A204.1 (cell line): Measurements from ENCODE around the gene SPC24.
"Not testable (repeated sequence)": the region's sequence is repeated elsewhere in the genome, so short reads cannot be mapped to it uniquely, and the experiment has no call there.

Experiments used
- FAIRE-seq: peaks from 2 replicates; lab custom pipeline; 2012; peaks lifted over from hg19 to GRCh38; lab: Jason Lieb, UNC

SPC24 gene

GRCh38 chr19:11191934-11192333, 36.4 kb upstream of the SPC24 start:
- FAIRE-seq, result no peak

- FAIRE-seq, result no peak
These were observed 35.7 kb upstream of the SPC24 start for GRCh38 chr19:11191273-11191755.

GRCh38 chr19:11190501-11190900, 34.9 kb upstream of the SPC24 start:
- FAIRE-seq, result no peak

- FAIRE-seq, result no peak
These were observed 31.9 kb upstream of the SPC24 start for GRCh38 chr19:11187441-11187840.

GRCh38 chr19:11182994-11183393, 27.4 kb upstream of the SPC24 start:
- FAIRE-seq, result no peak

GRCh38 chr19:11181488-11181887, 25.9 kb upstream of the SPC24 start:
- FAIRE-seq, result no peak

- not testable (repeated sequence) for FAIRE-seq
These were observed 25.4 kb upstream of the SPC24 start for GRCh38 chr19:11180975-11181374.

GRCh38 chr19:11180346-11180745, 24.8 kb upstream of the SPC24 start:
- no peak for FAIRE-seq

- no peak for FAIRE-seq
These were observed 24.2 kb upstream of the SPC24 start for GRCh38 chr19:11179716-11180297.

GRCh38 chr19:11179145-11179465, 23.5 kb upstream of the SPC24 start:
- FAIRE-seq, result not testable (repeated sequence)

GRCh38 chr19:11177592-11177991, 22.0 kb upstream of the SPC24 start:
- no peak for FAIRE-seq

GRCh38 chr19:11176466-11177193, 21.0 kb upstream of the SPC24 start:
- no peak for FAIRE-seq

- FAIRE-seq, result no peak
These were observed 20.3 kb upstream of the SPC24 start for GRCh38 chr19:11175920-11176319.

- FAIRE-seq, result no peak
These were observed 18.8 kb upstream of the SPC24 start for GRCh38 chr19:11174336-11174735.

GRCh38 chr19:11173516-11174155, 18.1 kb upstream of the SPC24 start:
- no peak for FAIRE-seq

GRCh38 chr19:11172576-11172975, 17.0 kb upstream of the SPC24 start:
- no peak for FAIRE-seq

GRCh38 chr19:11171144-11171543, 15.6 kb upstream of the SPC24 start:
- FAIRE-seq, result no peak

- no peak for FAIRE-seq
These were observed 14.5 kb upstream of the SPC24 start for GRCh38 chr19:11169896-11170678.

GRCh38 chr19:11168568-11168967, 13.0 kb upstream of the SPC24 start:
- no peak for FAIRE-seq

- no peak for FAIRE-seq
These were observed 10.9 kb upstream of the SPC24 start for GRCh38 chr19:11166281-11167142.

- no peak for FAIRE-seq
These were observed 10.0 kb upstream of the SPC24 start for GRCh38 chr19:11165486-11166030.
